Stimulated activated CD4-positive, alpha-beta T cell treated with anti-CD3 and anti-CD28 coated beads, Interleukin-12 subunit alpha, Interleukin-12 subunit beta, amount 100 ng/mL, for 24 hours (primary cell): ENCODE results near the gene HECW1.
"Not testable (repeated sequence)": the region's sequence is repeated elsewhere in the genome, so short reads cannot be mapped to it uniquely, and the experiment has no call there.

ENCODE experiments used
- DNase-seq, 2 experiments: peaks; one replicate each; pipeline ENCODE4 v3.0.0-alpha.2; 2020; ENCODE audit warnings: low read depth in 2 of 2

Gene HECW1

DNA sequence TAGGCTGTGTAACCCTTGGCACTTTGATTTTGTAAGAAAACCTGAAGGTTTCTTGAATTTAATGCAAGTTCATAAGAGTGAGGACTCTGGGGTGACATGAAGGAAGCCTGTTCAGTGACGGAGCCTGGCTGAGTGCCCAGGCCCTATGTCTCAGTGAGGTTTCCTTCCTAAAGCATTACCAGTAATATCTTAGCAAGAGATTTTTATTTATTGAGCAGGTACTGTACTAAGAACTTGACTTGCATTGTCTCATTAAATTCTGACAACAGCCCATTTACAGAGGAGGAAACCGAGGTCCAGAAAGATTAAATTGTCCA lies 197.2 kb downstream of the HECW1 start:
- DNase-seq = no peak

DNA sequence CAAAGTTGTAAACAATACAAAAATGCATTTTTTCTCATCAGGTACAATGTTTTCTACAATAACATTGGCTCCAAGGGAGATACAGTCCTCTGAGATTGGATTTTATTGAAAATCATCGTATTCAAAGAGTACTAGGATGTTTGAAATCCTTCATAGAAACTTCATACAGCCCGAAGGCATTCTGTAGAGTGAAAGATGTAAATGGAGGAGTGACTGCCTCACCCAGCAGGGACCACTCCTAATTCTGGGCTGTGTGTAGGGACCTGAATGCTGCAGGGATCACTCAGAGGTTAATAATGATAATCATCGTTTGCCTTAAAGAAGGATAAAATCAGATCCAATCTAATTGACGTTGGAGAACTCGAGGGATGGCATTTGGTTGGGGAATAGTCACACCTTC lies 198.6 kb downstream of the HECW1 start:
- no peak for DNase-seq

DNA sequence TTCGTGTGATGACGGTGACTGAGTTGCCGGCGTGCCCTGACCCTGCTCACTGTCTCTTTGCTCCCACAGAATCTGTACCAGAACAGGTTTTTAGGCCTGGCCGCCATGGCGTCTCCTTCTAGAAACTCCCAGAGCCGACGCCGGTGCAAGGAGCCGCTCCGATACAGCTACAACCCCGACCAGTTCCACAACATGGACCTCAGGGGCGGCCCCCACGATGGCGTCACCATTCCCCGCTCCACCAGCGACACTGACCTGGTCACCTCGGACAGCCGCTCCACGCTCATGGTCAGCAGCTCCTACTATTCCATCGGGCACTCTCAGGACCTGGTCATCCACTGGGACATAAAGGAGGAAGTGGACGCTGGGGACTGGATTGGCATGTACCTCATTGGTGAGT lies 199.2 kb downstream of the HECW1 start:
- DNase-seq = no peak

- DNase-seq = no peak
These were observed 201.4 kb downstream of the HECW1 start for GRCh38 chr7:43313628-43314378.

GRCh38 chr7:43314379-43315158 lies 202.1 kb downstream of the HECW1 start:
- peak in 1 of 2 experiments; percentile 10 for DNase-seq

DNA sequence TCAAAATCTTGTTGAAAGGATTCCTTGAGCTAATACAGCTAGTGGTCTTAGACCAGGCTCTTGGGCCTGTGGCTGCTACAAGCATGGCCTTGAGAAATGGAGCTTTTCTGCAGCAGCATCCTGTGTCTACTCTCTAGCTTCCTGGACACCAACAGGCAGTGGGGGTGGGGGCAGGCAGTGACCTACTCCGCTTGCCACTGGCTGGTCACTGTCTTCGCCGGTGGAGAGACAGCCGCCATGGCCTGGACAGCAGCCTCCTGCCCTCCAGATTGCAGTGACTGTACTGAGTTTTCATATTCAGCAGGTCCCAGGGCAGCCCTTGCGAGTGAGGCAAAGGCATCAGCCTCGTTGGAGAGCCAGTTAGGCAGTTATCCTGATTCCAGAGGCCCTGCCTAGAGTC lies 204.6 kb downstream of the HECW1 start:
- no peak for DNase-seq

DNA sequence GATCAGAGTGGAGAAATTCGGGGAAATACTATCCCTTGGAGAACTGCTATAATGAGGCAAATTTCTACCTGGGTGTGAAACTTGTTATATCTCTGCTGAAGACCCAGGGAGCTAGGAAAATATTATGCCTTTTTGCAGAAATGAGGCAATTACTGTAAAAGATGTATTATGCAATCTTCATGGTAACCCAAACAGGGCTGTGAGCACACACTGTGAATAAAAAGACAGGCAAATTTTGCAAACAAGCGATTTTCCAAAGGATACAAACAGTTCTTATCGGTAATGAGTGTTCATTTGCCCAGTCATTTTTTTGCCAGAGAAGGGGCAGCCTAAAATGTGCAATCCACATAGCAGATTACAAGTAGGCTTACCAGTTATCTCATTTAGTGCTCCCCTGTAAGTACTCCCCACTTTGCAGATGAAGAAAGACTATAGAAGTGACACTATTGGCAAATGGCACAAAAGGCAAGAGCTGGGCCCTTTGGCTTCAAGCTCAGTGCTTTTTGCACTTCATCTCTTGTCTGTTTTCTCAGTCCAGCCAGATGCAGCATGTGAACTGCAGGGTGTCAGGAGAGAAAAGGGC lies 205.8 kb downstream of the HECW1 start:
- no peak for DNase-seq

DNA sequence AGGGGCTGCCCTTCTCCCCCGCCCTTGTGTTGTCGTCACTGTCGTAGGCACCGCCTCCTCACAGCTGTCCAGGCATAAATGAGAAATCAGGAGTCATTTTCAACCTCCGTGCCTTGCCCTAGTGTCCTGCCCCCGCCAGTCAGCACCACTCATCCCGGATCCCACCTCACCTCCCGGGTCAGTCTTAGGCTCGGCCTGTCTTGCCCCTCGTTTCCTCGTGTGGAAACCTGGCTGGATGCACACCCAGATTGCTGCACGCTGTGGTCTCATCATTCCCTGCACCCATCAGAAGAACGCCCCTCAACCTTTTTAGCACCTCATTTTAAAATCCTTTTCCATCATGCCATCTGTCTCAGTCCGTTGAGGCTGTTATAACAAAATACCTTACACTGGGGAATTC lies 213.1 kb downstream of the HECW1 start:
- no peak for DNase-seq

GRCh38 chr7:43328336-43328735 lies 215.9 kb downstream of the HECW1 start:
- DNase-seq = no peak

- DNase-seq = no peak
These were observed 216.4 kb downstream of the HECW1 start for GRCh38 chr7:43328785-43329380.

- no peak for DNase-seq
These were observed 219.8 kb downstream of the HECW1 start for GRCh38 chr7:43332193-43332796.

GRCh38 chr7:43337191-43337590 lies 224.7 kb downstream of the HECW1 start:
- no peak for DNase-seq

- DNase-seq = no peak
These were observed 225.4 kb downstream of the HECW1 start for GRCh38 chr7:43337811-43338210.

- no peak for DNase-seq
These were observed 228.7 kb downstream of the HECW1 start for GRCh38 chr7:43341132-43341531.

DNA sequence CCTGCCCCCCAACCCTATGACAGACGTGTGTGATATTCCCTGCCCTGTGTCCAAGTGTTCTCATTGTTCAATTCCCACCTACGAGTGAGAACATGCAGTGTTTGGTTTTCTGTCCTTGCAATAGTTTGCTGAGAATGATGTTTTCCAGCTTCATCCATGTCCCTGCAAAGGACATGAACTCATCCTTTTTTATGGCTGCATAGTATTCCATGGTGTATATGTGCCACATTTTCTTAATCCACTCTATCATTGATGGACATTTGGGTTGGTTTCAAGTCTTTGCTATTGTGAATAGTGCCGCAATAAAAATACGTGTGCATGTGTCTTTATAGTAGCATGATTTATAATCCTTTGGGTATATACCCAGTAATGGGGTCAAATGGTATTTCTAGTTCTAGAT lies 231.0 kb downstream of the HECW1 start:
- DNase-seq = not testable (repeated sequence)

- DNase-seq = not testable (repeated sequence)
These were observed 233.2 kb downstream of the HECW1 start for GRCh38 chr7:43345696-43346095.

DNA sequence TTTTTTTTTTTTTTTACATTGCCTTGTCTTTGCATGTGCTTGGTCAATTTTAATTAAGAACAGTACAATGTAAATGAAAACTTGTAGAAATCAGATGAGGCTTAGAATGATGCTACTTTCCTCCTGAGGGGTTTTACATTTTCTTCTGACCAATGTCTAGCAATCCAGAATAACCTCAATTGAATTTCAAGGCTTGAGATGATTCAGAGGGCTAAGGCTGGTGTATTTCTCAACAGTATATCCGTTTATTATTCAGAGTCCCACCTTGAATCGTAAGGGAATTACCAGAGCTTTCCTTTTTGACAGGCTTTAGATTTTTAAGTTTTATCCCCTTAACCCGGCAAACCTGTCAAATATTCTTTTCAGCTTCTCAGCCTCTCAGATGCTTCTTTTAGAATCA lies 239.2 kb downstream of the HECW1 start:
- no peak for DNase-seq

DNA sequence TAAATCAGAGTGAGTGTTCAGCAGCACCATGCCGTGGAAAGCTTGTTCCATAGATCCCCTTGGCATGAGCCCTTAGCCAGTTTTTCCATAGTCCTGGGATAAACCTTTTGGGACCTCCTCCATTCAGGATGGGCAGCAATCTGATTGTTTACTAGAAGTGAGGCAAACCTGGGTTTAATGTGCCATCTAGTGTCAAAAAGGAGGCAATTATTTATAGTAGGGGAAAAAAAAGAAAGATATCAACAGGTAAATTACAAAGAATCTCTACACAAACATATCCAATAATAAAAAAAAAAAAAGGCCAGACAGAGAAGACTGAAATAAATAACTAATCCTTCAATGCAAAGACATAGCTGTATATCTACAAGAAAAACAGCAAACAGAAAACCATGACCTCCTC lies 241.5 kb downstream of the HECW1 start:
- DNase-seq = no peak

GRCh38 chr7:43362652-43363034 lies 250.2 kb downstream of the HECW1 start:
- DNase-seq = no peak

GRCh38 chr7:43363035-43363791 lies 250.8 kb downstream of the HECW1 start:
- no peak for DNase-seq

DNA sequence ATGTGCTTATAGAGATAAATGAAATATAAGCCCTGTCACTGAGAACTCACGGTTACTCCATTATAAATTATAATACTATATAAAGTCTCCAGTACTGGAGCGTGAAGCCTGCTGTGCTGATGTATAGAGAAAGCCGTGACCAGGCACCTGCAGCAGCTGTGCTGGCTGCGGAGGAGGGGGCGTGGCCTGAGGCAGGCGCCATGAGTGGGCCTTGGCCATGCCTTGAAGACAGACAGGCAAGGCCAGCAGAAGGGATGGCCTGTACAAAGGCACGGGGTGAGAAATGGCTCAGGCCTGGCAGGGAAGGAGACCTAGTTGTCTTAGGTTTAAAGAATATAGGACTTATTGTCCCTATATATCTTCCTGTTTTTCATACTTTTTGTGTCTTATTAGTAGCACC lies 251.9 kb downstream of the HECW1 start:
- no peak for DNase-seq
